ENCODE data around the gene COMMD6.
A peak's percentile ranks its signal among the peaks of the same experiment; 100 is the strongest.
"Not testable (repeated sequence)": the region's sequence is repeated elsewhere in the genome, so short reads cannot be mapped to it uniquely, and the experiment has no call there.

The COMMD6 gene
- 58.3 to 80.2 reads per million in 2 donors for total RNA-seq

GRCh38 chr13:75537401-75538365, at the start of gene COMMD6:
COMMD6 (minus strand) TSS chr13:75537841; CDS start chr13:75537805, 36 bp downstream.
- DNase-seq = peak; percentile 31 to 85 (median 56)

DNA sequence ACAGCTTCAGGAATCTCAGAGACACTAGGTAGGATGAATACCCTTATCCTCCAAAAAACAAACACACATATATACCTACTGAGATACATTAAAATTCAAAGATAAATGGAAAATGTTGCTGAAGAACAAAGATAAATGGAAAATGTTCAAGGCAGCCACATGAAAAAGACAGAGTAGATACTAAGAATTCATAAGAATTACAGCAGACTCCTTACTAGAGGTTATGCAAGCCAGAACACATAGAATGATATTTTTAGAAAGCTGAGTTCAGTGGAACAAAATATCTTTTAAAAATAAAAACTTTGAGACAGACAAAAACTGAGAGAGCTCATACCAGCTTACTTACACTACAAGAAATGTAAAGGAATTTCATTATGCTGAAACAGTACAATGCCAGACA, 47.5 kb upstream of the COMMD6 start:
- no peak for DNase-seq

DNA sequence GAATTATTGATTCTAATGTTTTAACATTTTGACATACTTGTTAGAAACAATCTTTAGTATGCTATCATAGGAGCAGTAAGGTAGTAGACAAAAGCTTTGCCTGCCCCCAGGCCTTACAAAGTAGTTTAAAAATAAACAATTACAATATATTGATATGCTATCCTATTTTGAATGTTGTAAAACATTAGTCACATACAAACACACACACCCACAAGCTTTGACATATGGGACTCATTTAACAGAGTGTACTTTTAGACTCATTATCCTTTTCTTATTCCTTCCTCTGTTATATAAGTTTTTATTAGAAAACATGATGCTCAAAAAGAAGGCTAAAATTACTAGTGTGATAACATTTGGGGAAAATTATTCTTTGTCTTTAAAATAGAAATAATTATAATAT, 45.5 kb upstream of the COMMD6 start:
- no peak for DNase-seq

- no peak for DNase-seq
Observed at GRCh38 chr13:75581874-75582640, 44.4 kb upstream of the COMMD6 start.

DNA sequence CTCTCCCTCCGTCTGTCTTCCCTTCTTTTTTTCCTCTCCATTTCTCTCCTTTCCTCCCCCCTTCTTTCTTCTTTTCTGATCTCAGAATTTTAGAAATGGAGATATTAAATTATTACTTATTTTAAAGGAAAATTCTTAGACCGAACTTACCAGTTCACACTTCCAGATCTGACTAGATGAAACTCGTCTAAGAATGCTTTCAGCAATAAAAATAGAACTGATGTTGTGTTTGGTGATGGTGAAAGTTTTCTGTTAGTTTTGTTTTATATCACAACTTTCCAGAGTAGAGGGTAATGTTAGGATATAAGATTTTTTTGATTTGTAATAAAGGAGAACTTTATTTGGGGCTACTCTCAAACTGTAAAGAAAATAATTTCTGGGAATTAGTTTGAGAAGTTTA, 41.9 kb upstream of the COMMD6 start:
- no peak for DNase-seq

- DNase-seq = peak in 1 of 5 experiments; percentile 22
Observed at GRCh38 chr13:75569576-75569975, 31.9 kb upstream of the COMMD6 start.

- DNase-seq = no peak
Observed at GRCh38 chr13:75566658-75567057, 29.0 kb upstream of the COMMD6 start.

DNA sequence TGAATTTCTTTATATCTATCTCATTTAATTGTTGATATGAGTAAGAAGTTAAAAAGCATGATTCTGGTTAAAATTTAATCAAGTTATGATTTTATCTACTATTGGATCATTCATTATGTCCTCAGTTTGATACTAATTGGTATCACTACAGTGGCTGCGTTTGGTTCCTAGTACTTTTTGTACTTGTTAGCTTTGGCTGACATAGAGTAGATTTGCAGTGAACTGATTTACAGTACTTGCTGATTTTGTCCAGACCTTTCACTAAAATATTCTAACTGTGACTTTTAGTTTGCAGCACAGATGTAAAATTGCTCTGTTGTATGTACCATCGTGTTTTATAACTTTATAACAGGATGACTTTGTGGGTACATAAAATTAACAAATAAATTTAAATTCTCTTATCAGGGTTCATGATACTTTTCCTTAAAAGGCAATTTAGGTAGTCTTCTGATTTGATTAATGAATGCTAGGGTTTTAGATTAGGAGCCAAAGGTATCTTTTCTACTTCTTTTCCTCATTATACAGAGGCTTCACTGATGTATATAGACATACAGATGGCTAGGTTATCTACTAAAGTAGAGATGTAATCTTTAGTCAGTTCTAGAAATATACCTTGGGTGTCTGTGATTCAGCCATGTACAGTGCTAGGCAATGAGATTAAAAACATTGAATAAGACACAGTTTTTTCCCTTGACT, 20.7 kb upstream of the COMMD6 start:
- DNase-seq = no peak

DNA sequence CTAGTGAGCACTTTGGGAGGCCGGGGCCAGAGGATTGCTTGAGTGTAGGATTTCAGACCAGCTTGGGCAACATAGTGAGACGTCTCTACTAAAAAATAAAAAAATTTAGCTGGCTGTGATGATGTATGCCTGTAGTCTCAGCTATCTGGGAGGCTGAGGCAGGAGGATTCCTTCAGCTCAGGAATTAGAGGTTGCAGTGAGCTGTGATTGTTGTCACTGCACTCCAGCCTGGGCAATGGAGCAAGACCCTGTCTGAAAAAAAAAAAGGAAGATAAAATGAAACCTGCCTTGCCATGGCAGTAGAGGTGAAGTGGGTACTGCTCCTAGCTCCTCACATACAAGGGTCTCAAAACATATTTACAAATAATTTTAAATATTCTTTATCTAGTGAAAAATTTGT, 19.3 kb upstream of the COMMD6 start:
- no peak for DNase-seq

DNA sequence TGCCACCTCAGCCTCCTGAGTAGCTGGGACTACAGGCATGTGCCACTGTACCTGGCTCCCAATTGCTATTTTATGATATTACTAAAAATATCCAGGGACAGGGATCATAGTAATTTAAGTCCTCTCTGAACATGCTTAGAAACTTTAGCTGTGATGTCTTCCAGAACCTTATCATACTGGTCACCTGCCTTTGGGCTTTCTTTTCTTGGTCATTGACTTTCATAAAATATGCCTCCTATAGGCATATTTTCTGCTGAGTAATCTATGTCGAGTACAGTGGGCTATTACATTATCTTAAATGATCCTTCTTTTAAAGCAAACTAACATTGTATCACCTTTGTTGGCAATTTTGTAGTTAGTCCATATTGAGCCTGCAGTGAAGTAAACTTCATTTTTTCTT, 18.2 kb upstream of the COMMD6 start:
- no peak for DNase-seq

DNA sequence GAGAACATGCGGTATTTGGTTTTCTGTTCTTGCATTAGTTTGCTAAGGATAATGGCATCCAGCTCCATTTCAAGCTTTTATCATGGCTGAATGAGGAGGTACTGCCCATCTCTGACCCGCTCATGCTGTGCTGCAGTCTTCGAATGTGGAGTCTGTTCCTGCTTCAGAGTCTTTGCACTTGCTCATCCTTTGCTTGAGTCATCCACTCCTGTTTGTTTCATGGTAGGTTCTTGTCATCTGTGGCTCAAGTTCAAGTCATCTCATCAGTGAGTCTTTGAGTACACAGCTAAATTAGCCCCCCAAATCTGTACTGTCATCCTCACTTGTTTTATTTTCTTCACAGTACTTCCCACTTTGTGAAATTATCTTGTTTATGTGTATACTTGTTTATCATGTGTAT, 17.3 kb upstream of the COMMD6 start:
- no peak for DNase-seq

- no peak for DNase-seq
Observed at GRCh38 chr13:75554464-75554863, 16.8 kb upstream of the COMMD6 start.

- DNase-seq = no peak
Observed at GRCh38 chr13:75550159-75550567, 12.5 kb upstream of the COMMD6 start.

DNA sequence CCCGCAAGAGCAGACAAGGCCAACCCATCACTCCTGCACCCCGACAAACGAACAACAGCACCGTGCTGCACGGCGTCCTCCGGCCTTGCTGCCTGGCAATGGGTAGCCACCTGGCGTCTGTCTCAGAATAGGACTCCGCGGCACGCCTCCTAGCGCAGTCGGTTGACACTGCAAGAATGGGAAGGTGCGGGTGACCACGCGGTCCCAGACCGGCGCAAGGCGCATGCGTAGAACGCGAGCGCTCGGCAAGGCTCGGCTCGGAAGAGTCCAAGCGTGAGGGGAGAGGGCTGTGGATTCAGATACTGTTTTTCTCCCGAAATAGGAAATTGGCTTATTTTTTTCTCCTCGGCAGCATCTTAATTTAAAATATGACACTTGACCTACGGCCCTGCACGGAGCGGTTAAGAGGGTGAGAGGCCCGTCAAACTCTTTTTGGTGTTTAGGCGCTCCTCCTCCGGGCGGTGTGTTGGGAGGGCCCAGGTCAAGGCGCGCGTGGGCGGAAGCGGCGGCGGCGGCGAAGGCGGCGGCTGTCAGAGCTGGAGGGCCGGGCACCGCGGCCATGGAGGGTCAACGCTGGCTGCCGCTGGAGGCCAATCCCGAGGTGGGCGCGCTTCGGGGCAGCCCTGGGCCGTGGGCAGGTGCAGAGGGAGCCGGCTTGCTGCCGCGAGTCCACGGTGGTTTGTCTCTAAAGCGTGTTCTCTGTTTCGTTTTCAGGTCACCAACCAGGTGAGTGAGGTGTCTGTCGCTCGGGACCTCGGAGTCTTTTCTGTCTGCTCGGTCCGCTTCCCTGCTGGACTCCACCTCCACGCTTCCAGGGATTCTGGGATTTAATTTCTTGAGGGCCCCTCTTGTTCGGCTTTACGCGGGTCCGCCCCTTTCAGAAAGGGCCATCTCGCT, 11.9 kb upstream of the COMMD6 start, which contains the start of gene UCHL3:
Gene UCHL3, plus strand, starts transcription at position 530 of the 897 bp plus-strand sequence. Its CDS starts 30 bp downstream, at position 560.
- DNase-seq = peak; percentile 93 to 97 (median 96)

GRCh38 chr13:75547917-75548316, 10.3 kb upstream of the COMMD6 start:
- DNase-seq = no peak

DNA sequence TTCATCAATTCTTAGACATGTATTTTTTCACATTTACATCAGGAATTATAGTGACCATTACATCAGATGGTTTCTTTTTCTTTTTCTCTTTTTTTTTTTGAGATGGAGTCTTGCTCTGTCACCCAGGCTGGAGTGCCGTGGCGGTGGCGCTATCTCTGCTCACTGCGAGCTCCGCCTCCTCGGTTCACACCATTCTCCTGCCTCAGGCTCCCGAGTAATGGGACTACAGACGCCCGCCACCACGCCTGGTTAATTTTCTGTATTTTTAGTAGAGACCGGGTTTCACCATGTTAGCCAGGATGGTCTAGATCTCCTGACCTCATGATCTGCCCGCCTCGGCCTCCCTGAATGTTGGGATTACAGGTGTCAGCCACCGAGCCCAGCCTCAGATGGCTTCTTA, 7.7 kb upstream of the COMMD6 start:
- DNase-seq = not testable (repeated sequence)

GRCh38 chr13:75544681-75545330, 7.2 kb upstream of the COMMD6 start:
- DNase-seq = no peak

GRCh38 chr13:75541961-75542360, 4.3 kb upstream of the COMMD6 start:
- DNase-seq = no peak

DNA sequence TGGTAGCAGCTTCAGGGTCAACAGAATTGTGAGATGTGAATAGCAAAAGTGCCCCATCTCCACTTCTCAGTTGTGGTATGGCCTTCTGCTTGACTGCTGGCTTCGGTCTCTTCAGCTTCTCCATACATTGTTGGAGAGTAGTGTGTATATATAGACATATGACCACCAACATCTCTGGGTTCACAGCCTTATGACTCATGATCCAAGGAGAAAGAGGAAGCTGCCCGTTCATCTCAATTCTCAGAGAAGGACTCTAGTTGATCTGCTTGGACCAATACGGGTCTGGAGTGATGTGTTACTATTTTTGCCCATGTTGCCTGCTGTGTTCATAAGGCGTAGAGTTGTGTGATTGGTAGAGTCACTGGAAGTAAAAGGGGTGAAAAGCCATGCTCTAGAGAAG, 3.6 kb upstream of the COMMD6 start:
- DNase-seq = no peak

- DNase-seq = no peak
Observed at GRCh38 chr13:75533861-75534260, 3.8 kb downstream of the COMMD6 start.

- no peak for DNase-seq
Observed at GRCh38 chr13:75530549-75530961, 7.1 kb downstream of the COMMD6 start.

Measured in T-helper 2 cell (primary cell).